SU-DHL-6 (cell line): ENCODE results near the gene AP3D1.

Source experiments
- CTCF ChIP-seq: fragments of 200-600 bp; sonication (generic); IDR thresholded peaks from one replicate; pipeline ENCODE4 v1.5.1; 2017; ENCODE audit warnings: antibody characterized with exemption, mild to moderate bottlenecking, low read length, moderate library complexity; ENCODE audit not compliant: insufficient read depth, poor library complexity, severe bottlenecking
- EZH2phosphoT487 ChIP-seq: fragments of 200-600 bp; sonication (generic), shearing (Covaris generic); conservative IDR thresholded peaks from 2 replicates; pipeline ENCODE4 v1.6.1; 2018; ENCODE audit warnings: mild to moderate bottlenecking, antibody characterized with exemption, low read length, moderate library complexity, mixed read lengths

GRCh38 chr19:2058570-2059421 is 92.6 kb downstream of the AP3D1 start:
- TF ChIP-seq EZH2phosphoT487 (no peak), CTCF (no peak)
